GM18870 (cell line): ENCODE measurements around the gene PDHB.
A peak's percentile ranks its signal among the peaks of the same experiment; 100 is the strongest.
"Not testable (repeated sequence)": the region's sequence is repeated elsewhere in the genome, so short reads cannot be mapped to it uniquely, and the experiment has no call there.

Source experiments
- ATAC-seq: cut with Tn5 transposase; IDR thresholded peaks from one replicate; pipeline ENCODE4 v1.9.1; 2021; ENCODE audit warnings: moderate library complexity; ENCODE audit not compliant: unreplicated experiment

The PDHB gene

DNA sequence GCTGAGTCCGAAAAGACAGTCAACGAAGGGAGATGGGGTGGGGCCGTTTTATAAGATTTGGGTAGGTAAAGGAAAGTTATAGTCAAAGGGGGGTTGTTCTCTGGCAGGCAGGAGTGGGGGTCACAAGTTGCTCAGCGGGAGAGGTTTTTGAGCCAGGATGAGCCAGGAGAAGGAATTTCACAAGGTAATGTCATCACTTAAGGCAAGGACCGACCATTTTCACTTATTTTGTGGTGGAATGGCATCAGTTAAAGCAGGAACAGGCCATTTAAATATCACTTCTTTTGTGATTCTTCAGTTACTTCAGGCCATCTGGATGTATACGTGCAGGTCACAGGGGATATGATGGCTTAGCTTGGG, 7.3 kb upstream of the PDHB start:
- not testable (repeated sequence) for ATAC-seq

DNA sequence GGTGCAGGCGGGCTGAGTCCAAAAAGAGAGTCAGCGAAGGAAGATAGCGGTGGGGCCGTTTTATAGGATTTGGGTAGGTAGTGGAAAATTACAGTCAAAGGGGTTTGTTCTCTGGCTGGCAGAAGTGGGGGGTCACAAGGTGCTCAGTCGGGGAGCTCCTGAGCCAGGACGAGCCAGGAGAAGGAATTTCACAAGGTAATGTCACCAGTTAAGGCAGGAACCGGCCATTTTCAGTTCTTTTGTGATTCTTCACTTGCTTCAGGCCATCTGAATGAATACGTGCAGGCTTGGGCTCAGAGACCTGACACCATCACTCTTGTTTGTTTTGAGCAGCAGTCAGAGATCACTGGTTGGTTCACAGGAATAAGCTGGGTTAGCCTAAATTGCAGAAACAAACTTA, 3.6 kb upstream of the PDHB start:
- ATAC-seq, result not testable (repeated sequence)

DNA sequence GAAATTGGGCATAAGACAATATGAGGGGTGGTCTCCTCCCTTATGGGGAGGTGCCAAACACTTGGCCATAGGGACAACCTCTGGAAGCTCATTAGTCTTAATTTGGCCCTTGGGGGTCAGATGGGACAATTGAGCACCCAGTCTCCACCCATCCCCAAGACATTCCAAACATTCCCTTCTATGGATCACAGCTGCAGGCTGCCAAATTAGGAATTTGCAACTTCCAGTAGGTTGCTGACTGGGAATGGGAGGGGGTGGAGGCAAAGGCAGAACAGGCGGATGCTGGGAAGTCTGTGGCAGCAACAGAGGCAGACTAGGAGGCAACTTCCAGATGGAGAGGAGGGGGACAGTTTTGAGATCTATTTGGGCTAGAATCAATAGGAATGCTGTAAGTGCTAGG, 1.4 kb upstream of the PDHB start:
- no peak for ATAC-seq

DNA sequence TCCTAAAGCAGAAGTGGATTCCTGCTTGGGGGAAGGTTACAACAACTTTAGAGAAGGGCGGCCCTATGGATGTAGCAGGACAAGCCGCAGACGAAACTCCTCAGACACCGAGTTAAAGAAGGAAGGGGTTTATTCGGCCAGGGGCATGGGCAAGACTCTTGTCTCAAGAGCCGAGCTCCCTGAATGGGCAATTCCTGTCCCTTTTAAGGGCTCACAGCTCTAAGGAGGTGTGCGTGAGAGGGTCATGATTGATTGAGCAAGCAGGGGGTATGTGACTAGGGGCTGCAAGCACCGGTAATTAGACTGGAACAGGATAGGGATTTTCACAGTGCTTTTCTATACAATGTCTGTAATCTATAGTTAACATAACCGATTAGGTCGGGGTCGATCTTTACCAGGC, 879 bp upstream of the PDHB start:
- no peak for ATAC-seq

DNA sequence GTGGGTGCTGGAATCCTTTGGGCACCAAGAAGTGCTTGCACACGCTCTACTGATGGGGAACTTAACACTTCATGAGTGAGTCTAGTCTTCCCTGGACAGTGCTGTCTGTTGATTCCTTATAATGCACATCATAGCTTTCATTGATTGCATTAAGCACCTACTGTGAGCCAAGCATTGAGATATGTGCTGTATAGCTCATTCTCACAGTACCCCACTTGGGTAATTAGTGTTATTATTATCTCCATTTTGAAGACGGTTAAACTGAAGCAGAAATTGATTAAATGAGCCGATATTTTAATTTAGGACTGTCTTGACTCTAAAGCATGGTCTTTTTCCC, 504 bp upstream of the PDHB start:
- ATAC-seq, result no peak

DNA sequence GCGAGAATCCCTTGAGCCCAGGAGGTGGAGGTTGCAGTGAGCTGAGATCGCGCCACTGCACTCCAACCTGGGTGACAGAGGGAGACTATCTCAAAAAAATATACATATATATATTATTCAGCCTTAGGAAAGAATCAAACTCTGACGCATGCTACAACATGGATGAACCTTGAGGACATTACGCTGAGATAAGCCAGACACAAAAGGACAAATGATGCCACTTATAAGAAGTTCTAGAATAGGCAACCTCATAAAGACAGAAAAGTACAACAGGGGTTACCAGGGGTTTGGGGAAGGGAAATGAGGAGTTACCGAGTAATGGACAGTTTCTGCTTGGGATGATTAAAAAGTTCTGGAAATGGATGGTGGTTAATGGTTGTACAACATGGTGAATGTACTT, 727 bp downstream of the PDHB start:
- ATAC-seq, result no peak

DNA sequence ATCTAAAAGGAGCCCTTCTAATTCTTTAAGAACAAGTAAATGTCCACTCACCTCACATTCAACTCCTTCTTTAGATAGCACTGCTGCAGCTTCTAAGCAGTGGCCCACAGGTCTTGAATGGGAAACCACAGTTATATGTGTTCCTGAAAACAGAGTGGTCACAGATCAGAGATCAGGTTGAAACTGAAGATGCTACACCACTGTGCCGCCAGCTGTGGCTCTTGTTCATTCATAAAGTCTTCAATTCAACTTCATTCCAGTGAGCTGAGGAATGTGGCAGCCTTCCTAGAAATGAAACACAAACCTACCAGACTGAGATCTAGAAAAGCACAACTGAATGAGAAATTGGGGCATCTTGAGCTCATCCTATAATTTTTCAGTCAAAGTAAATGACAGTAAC, 4.0 kb downstream of the PDHB start:
- peak; percentile 50 for ATAC-seq

DNA sequence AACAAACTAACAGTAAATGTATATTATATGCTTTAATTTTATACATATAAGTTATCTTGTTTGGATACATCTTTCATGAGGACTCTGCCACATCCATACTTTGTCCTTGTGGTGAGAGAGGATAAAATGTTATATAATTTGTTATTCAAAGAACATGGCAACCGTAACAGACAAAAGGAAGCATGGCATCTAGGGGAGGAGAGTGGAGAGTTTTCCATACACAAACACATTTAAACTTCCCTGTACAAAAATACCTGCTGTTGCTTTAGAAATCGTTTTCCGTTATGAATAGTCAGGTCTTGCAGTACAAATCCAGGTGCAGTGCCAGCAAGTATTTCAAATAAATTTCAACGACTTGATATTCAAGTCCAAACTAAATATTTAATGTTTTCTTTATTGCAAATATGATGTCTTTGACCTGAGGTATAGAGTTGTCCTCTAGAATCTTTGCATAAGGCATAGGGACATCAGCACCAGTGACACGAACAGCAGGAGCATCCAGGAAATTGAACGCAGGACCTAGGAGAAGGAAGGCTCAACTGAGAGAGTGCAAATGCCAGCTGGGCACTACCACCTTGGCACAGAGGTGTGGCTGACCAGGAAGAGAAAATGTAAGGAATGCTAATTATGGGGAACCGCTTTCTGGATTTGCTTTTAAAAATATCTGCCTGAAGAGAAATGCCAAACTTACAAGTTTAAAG, 5.8 kb downstream of the PDHB start:
- no peak for ATAC-seq

DNA sequence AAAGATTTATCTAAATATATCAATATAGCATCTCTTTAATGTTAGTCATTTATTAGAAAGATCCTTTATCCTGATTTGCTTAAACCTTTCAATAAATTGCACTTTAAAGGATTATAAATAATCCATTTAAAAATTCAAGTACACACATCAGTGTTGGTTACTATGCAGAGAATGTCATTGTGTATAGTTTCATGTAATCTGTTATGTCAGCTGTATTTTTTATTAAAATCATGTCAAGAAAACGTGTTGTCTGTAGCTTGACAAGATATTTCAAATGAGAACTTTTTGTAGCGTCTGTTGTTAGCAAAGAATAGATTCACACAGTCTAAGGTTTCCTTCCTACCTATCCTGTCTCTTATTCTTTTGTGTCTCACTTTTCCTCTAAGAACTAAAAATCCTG, 7.8 kb downstream of the PDHB start:
- ATAC-seq, result no peak

DNA sequence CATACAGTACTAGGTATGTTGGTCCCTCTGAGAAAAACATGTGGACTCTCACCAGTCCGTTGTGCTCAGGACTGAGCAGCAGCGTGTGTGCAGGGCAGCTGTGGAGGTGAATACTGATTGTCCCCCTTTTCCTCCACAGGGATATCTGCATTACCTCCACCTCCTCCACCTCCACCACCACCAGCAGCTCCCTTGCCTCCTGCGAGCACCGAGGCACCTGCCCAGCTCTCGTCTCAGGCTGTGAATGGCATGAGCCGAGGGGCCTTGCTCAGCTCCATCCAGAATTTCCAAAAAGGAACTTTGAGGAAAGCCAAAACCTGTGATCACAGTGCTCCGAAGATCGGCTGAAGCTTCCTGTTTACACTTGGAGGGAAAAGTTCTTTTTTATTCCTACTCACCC, 9.0 kb downstream of the PDHB start:
- ATAC-seq, result no peak

DNA sequence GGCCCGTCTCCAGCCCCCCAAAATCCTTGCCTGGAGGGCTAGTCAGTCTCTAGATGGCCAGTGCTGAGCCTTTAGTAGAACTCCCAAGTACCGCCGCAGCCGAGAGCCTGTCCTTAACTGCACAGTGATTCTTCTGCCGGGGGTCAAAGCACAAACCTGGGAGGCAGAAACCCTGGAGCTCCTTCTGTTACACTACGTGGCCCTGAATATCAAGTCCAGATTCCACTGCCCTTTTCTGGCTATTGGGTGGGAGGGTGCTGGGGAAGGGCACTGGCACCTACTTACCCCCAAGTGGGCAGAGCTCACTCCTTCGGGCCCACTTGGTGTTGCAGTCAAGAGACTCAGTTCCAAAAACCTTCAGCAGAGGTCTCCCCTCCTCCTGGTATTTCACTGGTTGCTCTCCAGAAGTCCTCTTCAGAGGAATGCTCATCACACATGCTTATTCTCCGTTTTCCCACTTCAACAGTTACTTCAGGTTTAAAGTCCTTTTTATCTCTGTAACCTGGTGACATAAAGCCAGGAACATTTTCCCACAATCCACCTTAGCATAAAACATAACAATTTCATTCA, 10.8 kb downstream of the PDHB start:
- no peak for ATAC-seq

DNA sequence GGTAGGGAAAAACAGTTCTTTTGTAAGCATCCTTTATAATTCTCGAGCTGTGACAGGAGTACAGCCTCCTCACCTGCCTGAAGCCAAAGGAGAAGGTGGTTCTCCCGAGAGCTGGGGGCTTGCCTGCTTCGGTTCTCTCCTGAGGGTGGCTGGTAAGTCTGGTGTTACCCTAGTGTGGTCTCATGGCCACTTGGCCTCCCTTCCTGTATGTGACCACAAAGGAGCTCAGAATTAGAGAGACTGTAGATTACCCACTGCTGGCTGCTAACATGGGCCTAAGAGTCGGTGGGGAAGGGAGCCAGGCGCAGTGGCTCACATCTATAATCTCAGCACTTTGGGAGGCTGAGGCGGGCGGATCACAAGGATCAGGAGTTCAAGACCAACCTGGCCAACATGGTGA, 12.6 kb downstream of the PDHB start:
- no peak for ATAC-seq

DNA sequence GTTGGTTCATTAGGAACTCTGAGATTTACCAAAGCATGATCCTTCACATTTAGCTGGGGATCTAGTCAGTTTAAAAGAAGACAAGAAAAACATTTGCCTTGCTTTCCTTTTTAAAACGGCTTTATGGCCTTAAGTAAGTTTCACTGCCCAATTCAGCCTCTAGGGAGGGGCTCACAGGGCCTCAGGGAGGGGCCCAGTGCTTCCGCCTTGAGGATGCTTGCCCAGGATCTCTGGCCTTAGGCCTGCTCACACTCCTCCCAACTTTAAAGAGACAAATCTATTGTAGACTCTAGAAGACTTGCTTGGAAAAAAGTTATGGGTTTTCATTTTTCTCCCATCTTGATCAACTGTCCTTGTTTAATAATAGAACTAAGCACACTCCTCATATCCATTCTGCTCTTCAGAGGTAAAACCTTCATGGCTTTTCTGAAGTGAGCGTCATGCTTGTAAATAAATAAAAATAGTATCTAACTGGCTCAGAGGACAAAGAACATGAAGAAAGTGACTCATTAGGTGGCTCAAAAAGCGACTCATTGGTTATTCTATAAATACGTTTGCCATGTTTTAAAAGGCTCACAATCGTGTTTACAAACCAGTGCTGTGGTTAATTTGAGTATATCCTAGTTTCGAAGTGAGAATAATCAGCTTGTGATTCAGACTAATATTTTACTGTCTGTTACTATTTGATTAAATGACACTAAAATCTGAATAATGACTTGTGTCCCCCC, 13.7 kb downstream of the PDHB start:
- ATAC-seq, result peak; percentile 91

DNA sequence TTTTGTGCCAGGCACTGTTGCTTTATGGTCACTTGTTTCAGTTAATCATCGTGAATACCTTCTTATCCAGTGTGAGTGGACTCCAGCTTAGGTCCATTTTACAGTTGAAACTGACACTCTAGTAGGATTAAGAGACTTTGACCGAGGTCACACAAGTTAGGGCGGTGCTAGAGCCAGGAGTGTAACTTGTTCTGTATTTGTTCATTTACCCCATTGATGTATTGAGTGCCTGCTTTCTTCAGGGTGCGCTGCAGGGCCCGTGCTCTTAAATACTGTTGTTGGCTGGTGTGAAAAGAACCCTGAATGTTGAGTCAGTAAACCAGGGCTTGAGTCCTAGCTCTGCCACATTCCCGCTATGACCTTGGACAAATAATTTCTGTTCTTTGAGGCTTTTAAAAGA, 15.4 kb downstream of the PDHB start:
- ATAC-seq, result no peak

DNA sequence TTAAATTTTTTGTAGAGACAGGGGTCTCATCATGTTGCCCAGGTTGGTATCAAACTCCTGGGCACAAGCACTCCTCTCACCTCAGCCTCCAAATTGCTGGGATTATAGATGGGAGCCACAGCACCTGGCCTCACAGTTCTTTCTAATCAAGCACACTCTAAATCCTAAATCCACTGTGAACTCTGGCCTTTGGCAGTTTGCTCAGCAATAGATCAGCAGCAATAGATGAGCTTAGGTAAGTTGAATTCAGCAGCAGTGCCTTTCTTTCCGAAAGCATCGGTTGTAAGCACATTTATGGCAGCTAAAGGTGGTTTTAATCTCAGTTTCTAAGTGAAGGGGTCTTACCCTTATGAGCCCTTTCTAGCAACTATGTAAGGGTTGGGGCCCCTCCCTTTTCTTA, 16.6 kb downstream of the PDHB start:
- ATAC-seq, result no peak

DNA sequence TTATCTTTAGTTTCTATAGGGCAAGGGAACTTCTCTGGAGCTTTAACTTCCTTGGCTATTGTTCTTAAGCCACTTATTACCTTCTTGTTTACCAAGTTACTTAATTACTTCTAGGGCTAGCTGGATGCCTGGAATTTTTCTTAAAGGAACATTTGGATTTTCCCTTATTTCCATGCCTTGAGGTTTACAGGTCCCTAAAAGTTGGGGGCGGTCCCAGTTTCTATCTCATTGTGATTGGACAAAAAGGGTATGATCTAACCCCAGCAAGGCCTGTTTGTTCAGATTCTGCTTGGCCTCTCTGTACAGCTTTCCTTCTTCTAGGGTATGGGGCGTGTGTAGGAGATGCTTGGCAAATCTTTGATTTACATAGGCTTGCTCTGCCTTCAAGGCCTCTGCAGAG, 17.4 kb downstream of the PDHB start:
- ATAC-seq, result no peak

DNA sequence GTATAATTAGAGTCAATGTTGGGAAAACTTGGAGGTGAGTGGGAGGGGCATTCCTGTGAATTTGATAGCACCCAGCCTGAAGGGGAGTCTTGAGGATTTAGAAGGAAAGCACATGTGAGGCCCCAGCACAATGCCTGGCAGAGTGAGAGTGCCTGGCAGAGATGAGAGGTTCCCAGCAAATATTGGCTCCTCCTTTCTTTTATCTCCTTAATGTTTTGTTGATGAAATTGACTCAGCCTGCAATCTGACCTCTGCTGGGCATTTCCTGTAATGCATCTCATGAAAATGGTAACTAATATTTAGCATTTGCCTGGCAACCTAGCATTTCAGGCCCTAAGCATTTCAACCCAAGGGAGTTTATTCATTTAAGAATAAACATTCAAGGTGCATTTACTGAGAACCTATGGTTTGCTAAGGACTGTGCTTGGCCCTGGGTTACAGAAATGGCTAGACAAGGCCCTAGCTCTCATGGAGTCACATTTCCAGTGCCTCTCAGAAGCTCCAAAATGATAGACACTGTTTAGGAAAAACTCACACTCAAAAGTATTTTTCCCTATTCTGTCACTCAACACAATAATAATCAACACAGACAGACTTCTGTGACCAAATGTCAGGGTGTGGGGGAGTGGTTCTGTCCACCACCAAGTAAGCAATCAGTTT, 19.0 kb downstream of the PDHB start:
- ATAC-seq, result no peak

DNA sequence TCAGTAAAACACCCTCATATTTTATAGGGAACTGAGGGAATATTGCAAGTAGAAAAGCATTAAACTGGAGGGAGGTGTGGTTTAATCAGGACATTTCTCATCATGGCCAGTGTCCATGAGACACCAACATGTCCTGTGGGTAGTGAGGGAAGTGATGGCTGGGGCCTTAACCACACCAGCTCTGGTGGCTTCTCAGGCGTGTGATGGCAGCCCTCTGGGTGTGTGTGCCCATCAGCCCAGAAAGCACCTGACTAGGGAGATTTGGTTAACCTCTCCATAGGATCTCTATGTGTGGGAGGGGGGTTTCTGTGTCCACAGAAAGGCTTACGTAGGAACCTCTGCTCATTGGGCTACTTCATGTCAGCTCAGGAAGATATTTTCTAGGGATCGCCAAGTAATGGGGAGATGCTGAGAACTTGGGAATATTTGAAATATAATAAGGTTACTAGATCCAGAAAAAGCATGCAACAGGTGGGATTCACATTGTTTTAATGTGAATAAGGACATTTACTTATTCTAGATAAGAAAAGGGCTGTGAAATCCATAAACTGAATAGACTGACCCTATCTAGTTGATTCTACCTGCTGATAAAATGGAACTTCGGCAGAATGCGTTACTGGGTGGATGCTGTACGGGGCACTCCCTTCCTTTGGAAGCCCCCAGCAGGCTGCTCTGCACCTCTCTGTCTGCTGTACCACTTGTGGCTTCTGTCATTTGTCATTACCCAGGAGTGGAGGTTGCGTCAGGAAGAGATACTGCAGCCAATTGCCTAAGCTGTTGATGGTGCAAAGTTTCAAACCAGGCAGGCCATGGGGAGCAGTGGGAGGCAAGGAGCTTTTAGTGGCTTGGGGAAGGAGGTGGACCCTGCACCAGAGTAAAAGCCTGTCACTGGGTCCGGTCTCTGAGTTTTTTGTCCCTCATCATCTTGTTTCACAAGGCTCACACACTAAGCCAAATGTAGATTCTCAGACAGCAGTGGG, 21.5 kb downstream of the PDHB start:
- ATAC-seq, result no peak

DNA sequence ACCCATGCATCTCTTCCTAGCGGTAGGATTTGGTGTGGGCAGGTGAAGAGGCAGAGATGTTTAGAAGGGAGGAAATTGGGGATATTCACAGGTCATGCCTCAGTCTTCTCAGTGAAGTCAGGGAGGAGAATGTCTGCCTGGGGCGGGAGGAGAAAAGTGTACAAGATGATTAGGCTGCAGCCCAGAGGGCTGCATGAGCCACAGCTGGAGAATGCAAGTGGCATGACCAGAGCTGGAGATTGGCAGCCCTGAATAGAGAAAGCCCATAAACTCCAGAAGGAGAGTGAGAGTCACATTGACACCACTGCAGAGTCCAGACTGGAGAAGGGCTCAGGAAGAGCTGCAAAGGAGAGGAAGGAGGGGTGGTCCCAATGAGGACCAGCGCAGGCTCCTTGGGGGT, 22.6 kb downstream of the PDHB start:
- ATAC-seq, result no peak

DNA sequence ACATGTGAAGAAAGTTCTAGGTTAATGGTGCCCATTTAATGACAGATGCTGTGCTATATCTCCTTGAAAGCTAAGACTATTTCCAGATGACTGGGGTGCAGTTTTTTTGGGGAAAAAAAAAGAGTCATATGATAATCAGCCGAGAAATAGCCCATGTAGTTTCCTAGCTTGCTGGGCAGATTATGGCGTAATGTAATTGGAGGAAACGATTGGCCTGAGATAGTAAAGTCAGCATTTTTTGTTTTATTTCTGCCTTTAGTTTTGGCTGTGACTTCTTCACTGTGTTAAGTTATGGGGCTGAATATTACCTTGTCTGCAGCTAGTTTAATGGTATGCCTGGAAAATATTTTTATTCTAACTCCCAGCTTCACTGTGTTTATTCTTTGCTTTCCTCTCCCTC, 24.0 kb downstream of the PDHB start:
- no peak for ATAC-seq

DNA sequence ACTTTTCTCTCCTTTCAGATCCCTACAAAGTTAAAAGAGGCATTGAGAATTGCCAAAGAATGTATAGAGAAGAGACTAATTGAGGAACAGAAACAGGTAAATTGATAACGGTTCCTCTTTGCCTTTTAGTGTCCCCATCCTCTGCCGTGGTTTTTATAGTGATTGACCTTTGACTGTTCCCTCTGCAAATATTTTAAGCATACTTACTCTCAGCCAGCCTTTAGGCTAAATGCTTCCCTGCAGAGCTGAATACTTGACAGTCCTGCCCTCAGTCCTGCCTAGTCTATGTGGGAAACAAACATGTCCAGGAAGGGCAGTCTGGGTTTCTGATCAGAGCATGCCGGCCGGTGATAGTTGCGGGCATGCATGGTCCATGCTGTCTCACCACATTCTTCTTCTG, 24.7 kb downstream of the PDHB start:
- no peak for ATAC-seq
